HG03135 (cell line): ENCODE data around the gene TRAP1.
A peak's percentile ranks its signal among the peaks of the same experiment; 100 is the strongest.

ENCODE experiments used
- ATAC-seq: cut with Tn5 transposase; IDR thresholded peaks from one replicate; pipeline ENCODE4 v1.9.1; 2021; ENCODE audit warnings: mild to moderate bottlenecking, moderate library complexity; ENCODE audit not compliant: unreplicated experiment

TRAP1 gene

DNA sequence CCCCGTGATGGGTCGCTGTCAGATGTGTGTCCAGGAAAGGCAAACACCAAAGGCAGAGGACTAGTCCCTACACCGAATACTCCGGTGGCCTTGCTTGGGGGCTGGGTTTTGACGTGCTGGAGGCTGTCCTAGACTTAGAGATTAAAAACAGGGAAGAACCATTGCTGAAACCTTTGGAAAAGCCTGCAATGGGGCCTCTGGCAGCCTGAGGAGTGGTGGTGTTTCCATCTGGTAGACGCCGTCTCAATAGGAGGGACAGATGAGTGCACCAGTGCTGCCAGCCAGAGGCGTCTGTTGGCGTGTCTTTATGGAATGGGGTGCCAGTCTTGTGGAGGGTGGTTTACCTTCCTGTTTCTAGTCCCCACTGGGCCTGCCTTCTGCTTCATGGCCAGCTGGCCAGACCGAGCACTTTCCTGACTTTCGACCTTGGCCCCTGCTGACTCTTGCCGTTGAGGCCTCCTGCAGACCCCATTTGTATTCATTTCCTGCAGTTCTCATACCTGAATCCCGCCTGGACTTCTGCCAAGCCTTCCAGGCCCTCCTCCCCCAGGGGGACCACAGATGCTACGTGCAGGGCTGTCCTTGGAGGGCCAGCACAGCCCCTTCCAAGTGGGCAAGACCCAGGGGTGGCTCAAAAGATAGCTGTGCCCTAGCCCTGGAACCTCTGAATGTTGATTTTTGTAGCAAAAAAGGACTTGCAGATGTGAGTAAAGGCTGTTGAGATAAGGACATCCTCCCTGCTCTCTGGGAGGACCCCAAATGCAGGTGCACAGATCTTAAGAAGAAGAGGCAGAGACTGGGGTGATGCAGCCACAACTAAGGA is 64.7 kb downstream of the TRAP1 start:
- no peak for ATAC-seq

DNA sequence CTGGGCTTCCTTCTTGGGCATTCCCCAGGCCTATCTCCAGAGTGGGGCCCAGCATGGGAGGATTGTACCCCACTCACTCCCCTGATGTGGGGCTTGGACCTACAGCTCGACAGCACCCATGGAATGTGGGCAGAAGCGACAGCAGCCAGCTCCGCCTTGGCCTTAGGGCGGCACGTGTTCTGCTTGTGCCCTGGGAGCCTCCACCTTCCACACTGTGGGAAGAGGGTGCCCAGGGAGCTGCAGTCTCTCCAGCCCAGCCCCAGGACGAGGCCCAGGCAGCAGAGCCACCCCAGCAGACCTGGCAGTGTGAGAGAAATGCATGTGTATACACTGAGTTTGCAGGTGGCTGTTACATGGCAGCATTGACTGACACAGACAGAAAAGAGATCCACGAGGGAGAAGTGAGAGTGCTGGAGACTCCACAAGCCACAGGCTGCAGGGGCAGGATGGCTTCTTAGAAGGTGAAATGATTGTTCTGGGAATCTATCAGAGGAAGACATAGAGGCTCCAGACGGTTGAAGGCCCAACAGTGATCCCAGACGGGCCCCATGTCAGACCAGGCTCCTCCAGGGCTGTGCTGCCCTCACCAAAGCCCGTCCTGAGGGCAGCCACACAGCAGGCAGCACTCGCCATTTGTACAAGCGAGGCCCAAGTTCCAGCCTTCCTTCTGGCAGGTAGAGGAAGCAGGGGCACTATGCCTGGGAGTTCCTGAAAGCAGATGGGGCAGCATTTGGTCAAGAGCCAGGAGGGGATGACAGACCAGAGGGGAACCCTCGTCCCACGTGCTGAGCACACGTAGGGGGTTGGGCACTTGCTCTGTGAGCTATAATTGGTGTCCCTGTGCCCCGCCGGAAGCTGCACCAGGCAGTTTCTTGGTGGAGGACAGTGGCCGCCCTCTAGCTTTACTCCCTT is 65.6 kb downstream of the TRAP1 start:
- ATAC-seq = no peak

DNA sequence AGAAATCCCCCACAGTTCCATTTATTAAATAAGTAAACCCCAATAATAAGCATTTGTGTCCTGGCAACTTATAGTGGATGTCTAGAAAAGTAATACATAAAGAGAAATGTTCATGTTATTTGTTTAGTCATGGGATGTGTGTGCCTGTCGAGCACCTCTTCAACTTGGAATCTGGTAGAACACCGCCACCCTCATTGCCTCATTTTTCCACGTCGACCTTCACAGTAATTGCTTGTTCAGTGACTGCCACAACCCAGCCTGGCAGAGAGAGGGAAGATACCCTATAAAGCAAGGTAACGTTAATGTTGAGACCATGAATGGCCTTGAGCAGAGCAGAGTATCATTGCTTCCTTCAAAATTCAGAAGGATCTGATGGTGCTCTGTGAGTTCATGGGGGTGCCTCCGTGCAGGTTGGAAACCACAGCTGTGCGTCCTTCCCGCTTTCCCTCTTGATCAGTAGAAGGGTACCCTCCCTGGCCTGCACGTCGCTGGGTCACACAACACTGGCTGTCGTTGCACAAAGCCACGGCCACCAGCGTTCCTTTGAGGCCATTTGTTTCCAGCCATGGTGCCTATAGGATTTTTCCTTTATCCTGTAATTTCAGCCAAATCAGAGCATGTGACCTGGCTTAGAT is 66.6 kb downstream of the TRAP1 start:
- no peak for ATAC-seq

DNA sequence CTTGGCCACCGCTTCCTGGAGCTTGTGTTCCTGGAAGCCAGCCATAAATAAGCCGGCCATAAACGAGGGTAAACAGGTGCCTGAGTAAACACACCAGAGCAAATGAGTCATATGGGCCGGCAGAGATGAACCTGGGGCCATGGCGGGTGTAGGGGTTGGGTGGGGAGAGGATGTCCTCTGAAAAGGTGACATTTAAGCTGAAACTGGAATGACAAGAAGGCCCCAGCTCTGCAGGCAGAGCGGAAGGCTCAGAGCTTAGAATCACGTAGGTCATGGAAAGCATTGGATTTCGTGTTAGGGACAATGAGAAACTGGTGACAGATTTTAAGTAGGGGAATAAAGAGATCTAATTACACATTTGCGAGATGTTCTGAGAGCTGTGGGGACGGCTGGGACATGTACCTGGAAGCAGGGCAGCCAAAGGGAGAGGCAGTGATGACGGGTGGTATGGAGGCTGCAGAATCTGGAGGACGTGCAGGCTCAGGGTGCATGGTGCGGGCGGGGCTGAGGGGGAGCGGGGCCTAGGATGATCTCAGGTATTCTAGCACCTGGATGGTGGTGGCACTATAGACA is 70.9 kb downstream of the TRAP1 start:
- no peak for ATAC-seq

DNA sequence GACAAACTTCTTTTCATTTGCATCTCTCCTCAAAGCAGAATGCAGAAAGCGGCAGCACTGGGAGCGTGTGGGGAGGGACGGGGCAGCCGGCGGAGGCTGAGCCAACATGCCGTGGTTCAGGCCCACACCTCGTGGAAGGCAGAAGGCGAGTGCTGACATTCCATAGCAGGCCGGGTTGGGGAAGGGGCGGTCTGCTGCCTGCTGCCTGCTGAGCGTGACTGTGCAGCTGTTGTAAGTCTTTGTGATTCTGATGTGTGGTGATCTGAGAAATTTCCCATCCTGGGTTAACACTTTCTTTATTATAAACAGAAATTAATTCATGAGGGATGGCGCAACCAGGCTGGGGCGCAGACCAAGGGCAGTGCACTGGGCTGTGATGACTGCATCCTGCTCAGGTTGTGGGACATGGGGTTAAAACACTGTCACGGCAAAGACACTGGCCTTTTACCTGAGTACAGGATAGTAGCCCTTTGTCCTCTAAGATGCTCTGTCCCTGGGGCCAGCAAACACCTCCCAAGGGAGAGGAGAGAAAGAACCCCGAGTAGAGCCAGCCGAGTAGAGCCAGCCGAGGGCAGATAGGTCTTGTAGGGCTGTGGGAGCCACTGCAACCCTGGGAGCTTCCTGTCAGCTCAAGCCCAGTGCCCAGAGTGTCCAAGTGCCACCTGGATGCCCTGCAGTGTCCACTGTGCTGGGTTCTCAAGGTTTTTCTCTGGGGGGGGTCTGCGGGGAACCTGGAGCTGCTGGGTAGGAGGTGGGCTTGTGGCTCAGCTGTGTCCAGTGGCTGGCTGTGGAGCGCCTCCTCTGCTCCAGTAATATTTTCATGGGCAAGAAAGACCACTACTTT is 71.6 kb downstream of the TRAP1 start:
- ATAC-seq = no peak

DNA sequence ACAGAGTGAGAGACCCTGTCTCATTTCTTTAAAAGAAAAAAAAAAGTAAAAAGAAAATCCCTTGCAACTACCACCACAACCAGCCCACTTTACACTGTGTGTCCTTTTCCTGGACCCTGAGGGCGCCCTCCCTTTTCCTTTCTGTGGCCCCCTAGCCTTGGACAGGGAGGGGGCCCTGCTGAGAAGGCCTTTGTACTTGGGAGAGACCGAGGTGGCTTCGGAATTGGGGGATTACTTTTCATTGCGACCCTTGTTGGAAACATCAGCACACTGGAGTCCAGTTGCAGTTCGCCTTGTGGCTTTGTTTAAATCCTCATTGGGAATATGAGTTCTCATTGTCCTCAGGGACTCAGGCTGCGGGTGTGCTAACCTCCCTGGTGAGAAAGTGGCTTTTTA is 72.2 kb downstream of the TRAP1 start:
- no peak for ATAC-seq

DNA sequence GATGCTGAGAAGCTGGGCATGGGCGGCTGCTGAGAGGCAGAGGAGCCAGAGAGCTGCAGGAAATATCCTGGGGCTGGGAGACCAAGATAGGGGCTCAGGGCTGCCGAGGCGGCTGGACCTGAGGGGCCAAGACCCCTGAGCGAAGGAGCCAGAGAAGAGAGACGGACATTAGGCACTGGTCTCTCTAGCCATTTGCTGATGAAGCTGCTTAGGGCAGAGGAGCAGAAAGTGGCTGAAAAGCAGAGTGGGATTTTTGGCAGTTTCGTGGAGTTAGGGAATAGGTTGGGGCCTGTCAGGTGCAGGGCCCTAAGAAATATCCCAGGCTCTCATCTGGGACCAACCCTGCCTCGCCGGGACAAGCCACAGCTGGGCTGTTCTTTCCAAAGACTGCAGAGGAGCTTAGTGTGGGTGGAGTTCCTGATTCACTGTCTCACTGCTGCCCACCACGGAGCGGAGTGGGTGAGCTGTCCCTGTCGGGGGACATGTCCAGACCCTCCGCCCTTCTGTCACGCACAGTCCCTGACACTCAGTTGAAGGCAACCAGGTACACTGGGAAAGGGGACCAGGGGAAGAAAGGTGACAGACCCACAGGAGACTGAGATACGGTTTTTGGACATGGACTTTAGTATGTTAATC is 74.1 kb downstream of the TRAP1 start:
- no peak for ATAC-seq

DNA sequence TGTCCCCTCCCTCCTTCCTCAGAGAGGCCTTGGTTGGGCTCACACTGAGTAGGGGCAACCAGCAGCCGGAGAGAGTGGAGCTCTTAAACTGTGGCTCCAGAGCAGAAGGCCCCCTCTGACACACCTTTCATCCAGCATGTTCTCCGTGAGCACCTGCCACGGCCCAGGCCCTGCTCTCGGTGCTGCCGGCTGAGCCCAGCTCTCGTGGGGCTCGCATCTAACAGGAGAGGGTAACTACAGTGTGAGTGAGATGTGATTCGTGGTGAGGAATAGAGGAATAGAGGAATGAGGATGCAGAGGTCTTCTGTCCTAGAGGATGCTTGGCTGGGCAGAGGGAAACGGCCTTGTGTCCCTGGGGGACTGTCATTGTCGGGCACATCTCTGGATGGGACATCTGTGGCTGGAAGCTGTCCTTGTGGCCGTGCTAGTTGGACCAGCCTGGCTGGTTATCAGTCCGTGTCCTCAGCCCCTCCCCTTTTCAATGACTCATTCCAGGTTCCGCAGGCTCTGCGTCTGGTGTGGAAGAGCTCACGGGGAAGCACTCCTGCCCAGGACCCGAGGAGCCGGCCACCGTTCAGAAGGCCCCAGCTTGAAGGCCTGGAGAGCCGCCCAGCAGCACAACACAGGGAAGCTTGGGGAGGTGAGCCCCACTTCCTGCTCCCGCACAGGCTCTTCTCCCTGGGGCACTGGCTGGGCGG is 74.8 kb downstream of the TRAP1 start:
- ATAC-seq = no peak

DNA sequence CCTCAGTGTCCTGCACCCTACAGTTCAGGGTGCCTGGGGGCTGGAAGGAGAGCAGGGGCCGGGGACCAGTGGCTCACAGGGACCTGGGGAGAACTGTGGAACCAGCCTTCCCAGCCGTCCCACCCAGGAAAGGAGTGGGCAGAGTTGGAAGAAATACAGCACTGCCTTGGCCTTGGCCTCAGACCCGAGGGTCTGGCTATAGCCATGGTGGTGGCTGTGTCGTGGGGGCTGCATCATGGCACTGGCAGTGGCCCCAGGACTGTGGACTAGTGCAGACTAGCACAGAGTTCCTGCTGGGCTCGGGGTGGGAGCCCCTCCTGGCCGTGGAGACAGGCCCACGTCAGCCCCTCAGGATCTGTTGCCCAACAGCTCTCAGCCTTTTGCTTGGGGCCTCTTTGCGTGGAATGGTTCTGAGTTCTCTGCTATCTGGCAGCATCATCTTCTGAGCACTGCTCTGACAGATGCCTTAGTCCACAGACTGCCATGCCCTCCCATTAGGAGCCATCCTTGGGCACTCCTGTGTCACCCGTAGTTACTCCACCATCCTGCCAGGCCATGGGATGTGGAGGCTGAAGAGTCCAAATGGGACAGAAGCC is 75.4 kb downstream of the TRAP1 start:
- ATAC-seq = no peak

DNA sequence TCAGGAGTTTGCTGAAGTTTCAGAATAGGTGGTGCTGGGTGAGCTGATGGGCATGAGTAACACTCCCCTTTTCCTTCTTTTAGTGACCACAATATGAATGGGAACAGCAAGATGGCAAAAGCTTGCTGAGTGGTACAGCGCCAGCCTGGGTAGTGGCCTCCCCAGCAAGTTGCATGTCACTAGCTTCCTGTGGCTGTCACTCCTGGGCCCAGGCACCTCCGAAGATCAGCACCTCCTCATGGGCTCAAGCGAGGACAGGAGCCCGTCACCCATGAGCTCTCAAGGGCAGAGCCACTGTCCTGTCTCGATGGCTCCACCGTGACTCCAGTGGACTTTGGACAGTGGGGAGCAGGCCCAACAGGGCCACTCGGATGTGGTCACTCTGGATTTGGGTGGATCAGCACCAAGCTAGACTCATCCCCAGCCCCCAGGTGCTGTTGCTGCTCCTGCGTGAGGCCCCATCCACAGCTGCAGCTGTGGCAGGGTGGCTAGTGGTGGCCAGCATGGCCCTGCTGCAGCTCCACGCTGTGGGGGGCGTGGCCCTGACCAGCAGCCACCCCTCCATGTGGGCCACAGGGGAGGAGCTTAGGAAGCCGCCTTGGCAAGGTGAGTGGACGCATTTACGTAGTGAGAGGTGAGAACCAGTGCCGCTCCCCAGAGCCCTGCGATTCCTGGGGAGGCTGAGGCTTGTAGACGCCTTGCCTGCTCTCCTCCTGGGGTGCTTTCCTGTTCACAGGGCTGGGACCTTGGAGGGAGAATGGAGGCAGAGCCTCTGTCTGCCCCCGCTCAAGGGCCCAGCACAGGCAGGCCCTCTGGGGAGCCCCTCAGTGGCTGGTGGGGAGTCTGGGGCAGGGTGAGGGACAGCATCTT is 76.5 kb downstream of the TRAP1 start:
- ATAC-seq = no peak

DNA sequence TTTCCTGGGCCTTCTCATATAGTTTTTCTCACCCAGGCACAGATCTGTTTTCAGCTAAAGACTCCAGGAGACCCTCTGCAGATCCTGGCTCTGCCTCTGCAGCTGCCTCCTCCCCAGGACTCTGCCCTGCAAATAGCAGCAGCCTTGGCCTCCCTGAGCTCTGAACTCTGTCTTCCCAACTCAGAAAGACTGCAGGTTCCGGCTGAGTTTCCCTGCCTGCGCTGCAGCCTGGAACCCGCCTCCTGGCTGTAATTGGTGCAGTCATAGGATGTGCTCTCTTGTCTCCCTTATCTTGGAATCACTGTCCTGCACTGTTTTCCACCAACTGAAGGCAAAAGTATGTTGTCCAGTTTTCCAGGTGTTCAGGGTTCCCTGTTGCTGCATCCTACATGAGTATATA is 77.1 kb downstream of the TRAP1 start:
- no peak for ATAC-seq

DNA sequence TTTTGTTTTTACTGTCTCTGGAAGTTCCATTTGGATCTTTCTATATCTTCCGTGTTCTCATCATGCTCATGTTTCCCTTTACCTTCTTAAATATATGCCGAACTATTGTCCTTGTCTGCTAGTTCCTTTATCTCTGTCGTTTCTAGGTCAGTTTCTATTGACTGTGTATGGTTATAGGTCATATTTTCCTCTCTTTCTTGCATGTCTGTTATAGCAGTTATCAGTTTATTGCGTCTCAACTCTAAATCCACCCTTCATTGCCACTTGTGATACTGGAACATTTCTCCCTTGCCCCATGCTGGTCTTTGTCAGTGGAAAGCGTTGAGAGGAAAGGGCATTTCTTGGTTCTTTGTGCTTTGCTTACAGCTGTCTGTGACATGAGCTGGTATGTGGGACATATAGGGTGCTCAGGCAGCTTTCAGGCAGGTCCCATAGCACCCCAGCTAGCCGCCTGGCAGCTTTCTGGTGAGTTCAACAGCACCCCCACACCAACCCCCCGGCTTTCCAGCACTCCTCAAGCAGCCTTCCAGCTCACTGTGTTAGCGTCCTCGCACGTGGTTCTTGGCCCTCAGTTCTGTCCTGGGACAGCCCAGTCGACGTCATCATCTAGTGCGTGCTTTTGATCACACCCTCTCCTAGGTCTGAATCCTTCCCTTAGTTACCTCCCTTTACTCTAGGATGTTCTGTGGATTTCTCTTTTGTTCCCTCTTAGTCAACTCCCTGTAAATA is 78.2 kb downstream of the TRAP1 start:
- ATAC-seq = no peak

DNA sequence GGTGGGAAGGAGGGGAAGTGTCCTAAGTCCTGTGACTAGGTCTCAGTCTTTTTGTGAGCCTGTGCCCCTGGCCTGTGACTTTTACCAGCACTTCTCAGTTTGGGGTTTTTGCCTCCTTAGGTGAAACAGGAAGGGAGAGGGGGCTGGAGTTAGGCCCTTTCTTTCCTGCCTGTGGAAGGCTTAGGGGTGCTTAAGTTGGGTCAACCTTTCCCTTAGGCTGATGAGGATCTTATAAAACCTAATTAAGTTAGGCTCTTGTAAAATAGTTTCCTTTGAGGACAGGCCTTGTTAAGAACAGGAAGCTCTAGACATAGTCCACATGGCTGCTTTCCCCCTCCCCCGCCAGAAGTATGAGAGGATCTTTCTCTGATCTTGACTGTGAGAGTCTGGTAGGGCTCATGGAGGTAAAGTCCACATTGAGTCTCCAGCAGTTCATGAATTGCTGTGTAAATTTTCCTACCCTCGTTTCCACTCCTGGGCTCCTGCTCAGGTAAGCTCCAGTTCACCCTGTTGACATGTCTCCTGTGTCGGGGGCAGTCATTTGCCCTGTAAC is 79.9 kb downstream of the TRAP1 start:
- no peak for ATAC-seq

DNA sequence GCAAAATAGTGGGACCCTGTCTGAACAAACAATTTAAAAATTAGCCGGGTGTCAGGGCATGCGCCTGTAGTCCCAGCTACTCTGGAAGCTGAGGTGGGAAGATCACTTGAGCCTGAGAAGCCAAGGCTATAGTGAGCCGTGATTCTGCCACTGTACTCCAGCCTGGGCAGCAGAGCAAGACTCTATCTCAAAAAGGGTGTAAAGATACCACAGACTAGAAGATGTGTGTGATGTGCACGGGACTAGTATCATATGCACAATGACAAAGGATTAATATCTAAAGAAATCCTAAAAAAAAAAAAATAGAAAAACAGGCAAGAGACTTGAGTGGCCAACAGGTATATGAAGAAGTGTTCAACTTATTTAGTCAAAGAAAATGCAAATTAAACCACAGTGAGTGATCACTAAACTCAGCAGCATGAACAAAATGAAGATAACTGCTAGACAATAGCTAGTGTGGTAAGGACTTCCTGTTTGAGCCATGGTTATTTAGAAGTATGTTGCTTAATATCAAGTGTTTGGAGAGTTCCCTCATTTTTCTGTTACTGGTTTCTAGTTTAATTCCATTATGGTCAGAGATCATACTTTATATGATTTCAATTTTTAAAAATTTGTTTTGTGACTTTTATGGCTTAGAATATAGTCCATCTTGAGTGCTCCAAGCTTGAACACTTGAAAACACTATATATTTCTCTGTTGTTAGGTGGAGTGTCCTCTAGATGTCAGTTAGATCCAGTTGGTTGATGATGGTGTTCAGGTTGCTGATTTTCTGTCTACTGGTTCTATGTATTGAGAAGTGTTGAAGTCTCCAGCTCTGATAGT is 91.2 kb downstream of the TRAP1 start:
- peak; percentile 53 for ATAC-seq

DNA sequence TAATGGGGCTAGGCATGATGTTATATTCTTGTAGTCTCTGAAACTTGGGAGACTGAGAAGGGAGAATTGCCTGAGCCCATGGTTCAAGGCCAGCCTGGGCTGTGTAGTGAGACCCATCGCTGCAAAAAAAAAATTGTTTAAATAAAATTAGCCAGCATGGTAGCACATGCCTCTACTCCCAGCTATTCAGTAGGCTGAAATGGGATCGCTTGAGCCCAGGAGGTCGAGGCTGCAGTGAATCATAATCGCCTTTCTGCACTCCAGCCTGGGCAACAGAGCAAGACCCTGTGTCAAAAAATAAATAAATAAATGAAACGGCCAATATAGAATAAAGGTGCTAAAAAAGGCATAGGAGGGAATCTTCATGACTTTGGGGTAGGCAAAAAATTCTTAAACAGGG is 92.0 kb downstream of the TRAP1 start:
- ATAC-seq = no peak

DNA sequence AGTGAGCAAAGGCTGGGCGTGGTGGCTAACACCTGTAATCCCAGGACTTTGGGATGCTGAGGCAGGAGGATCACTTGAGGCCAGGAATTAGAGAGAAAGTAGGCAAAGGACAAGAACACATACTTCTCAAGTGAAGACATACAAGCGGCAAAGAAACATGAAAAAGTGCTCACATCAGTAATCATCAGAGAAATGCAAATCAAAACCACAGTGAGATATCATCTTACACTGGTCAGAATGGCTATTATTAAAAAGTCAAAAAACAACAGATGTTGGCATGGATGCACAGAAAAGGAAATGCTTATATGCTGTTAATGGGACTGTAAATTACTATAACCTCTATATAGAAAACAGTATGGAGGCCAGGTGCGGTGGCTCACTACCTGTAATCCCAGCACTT is 93.7 kb downstream of the TRAP1 start:
- ATAC-seq = no peak
